ENCODE results near the gene PLA2G4A.

The PLA2G4A gene

DNA sequence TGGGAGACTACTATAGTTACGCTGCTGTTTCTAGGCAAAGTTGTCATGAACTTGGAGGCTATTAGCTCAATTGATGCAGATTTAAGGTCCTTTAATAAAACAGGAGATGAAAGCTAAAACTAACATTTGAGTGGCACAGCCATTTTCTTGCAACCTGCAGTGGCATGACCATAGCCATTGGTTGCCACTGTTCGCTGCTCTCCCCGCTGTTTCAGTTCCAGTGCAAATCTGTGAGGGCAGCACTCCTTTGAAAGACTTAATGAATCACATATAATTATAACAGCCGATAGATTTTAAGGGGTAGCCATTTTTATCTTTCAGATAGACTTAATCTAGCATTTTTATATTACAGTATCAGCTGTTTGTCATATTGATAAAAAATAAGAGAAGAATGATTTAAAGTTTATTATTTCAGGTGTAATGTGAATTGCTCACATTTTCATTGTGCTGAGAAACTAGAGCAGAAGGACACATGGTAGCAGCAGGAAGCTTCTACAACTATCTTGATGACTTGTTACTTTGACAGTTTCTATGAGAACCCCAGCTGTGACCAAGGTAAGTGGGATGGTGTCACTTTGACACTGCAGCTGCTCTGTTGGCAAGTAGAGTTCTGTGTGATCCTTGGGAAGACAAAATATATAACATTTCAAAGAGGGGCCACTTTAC is 203.7 kb downstream of the PLA2G4A start:
- no peak for DNase-seq (ENCODE audit: low spot score)

DNA sequence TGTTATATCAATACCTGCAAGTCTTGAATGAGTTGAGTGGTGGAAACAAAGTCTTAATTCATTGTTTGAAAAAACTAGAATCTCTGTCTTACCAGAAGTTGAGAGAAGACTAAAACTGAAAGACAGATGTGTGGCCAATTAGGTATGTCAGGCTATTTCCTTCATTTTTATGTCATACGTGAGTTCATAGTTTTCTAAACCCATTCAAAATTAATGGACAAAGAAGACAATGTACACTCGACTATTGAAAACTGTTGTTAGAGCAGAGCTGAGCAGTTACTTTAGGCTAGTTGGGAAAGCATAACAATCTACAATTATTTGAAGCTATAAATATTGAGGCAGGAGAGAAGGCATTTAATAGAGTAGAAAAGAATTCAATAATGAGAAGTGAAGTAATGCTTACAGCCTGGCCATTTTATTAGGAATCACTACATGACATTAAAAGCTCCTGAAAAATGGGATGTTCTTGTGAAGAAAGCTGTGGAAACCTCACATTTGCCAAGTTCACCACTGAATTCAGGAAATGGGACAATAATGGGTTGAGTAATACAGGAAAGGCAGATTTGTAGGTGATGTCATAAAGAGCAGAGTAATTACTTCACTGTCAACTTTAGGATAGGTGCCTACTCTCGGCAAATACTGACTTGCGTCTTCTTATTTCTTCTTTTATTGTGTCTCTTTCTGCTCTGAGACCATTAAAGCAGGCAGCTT is 204.4 kb downstream of the PLA2G4A start:
- no peak for DNase-seq (ENCODE audit: low spot score)

DNA sequence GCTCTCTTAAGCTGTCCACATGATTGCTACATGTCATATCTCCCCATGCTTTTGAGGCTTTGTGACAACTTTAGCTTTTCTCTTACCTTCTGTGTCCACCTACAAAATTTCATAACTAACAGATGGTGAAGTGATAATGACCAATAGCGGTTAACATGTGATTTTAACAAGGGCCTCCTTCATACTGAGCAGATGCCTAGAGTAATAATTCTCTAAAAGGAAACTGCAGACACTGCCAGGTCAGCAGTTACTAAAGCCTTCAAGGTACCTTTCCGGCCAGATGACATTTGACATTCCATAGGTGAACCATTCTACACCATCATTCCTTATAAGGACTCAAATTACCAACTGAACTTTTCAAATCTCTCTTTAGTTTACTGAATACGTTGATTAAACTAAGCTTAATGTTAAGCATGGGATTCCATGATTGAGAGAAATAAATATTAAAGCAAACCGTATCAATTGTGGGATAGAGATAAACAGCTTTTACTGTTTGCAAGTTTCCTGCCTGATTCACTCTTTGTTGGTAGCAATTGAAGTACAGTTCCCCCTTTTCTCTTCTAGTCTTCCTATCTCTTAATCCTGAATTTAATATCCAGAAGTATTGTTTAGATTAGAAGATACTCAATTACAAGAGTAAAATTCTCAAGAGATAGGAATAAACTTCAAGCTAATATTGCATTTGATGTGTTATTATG is 205.1 kb downstream of the PLA2G4A start:
- no peak for DNase-seq (ENCODE audit: low spot score)

DNA sequence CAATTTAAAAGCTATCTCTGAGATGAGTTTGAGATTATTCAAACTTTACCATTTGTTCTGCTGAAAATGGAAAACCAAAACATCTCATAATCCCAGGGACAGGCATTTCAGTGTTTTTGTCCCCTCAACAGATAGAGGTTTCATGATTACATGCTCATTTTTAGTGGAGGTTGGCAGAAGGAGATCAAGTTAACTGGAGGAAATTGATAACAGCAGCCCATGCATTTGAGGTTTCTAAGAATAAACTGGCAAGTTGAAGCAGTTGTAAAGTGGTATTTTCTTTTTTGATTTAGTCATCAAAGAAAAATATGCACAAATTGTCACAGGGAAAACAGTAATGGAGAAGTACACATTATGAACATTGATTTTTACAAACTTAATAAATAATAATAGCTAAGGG is 205.8 kb downstream of the PLA2G4A start:
- no peak for DNase-seq (ENCODE audit: low spot score)

DNA sequence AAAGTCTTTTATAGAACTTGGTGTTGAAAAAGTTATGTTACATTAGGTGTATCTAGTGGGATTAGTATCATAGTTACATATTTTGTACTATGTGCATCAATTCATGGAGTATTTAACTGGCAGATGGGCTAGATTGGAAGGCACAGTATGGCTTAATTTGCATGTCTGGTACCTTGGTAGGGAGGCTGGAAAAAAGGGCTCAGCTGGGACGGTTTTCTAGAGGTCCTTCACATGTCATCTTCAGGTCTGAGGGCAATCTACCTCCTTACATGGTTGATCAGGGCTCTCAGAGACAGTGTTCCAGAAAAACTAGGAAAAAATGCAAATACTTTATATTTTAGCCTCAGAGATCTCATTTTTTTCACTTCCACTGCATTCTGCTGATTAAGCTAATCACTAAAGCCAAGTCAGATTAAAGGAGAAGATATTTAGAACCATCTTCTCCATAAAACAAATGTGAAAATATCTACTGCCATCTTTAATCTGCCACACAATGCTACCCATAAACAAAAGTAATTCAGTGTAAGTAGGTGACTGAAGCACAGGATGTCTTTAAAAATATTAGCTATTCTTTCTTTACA is 209.3 kb downstream of the PLA2G4A start:
- DNase-seq (ENCODE audit: low spot score): no peak

Measured in CD4-positive, alpha-beta T cell treated with Interleukin-15 for 4 hours (primary cell).